Anterior cingulate cortex (tissue), 58 donors: ENCODE data around the gene KCNK3.

Experiments used
- DNase-seq, 58 donors: peaks; one replicate each; lab custom pipeline; 2025; lab: John Stamatoyannopoulos, UW

Gene KCNK3

GRCh38 chr2:26768759-26769088 is 76.2 kb downstream of the KCNK3 start:
- no peak for DNase-seq

- peak in 52 of 58 donors; percentile 8 to 85 (median 47) for DNase-seq
These were observed 76.7 kb downstream of the KCNK3 start for GRCh38 chr2:26769089-26769761.

GRCh38 chr2:26770986-26771586 is 78.6 kb downstream of the KCNK3 start:
- DNase-seq = peak in 38 of 58 donors; percentile 7 to 89 (median 42)

GRCh38 chr2:26772064-26773001 is 79.8 kb downstream of the KCNK3 start:
- DNase-seq = peak in 47 of 58 donors; percentile 10 to 90 (median 52)

- DNase-seq = no peak
These were observed 83.8 kb downstream of the KCNK3 start for GRCh38 chr2:26776195-26776800.

GRCh38 chr2:26778098-26778497 is 85.6 kb downstream of the KCNK3 start:
- peak in 5 of 58 donors; percentile 4 to 24 (median 12) for DNase-seq

- no peak for DNase-seq
These were observed 86.0 kb downstream of the KCNK3 start for GRCh38 chr2:26778507-26778906.

GRCh38 chr2:26780203-26780760 is 87.8 kb downstream of the KCNK3 start:
- no peak for DNase-seq
